SK-N-SH (cell line): ENCODE data around the gene RBBP8NL. TPM values are rescaled to one million over a fixed set of nuclear protein-coding genes. Genes with fewer than 3 reads are reported as not detected.
A peak's percentile ranks its signal among the peaks of the same experiment; 100 is the strongest.

Experiments used
- CTCF ChIA-PET: fragments of 300-600, 350-600 bp; formaldehyde crosslinking; extraction: SDS; loops from one replicate; lab custom pipeline; 2021; lab: Yijun Ruan, JAX
- POLR2A ChIA-PET: fragments of 350-600 bp; sonication (Branson Sonifier 250); formaldehyde crosslinking; extraction: SDS; loops from one replicate; lab custom pipeline; 2020; ENCODE audit warnings: antibody characterized with exemption, inconsistent platforms; lab: Yijun Ruan, JAX
- DNase-seq: peaks from one replicate; pipeline ENCODE4 v3.0.0; 2012
- H2AFZ ChIP-seq: fragments of 200-600 bp; sonication (generic); 2 replicates; pipeline ENCODE4 v1.8.1; 2016; ENCODE audit warnings: antibody characterized with exemption, mild to moderate bottlenecking, low read depth
- H3F3A ChIP-seq: fragments of 200-600 bp; sonication (generic); replicated peaks from 2 replicates; pipeline ENCODE3; 2016; ENCODE audit warnings: antibody characterized with exemption, mild to moderate bottlenecking; ENCODE audit not compliant: insufficient read depth
- H3K27ac ChIP-seq, 2 experiments: fragments of 200-500 bp in 1 of 2; fragments of 200-600 bp in 1 of 2; sonication (Bioruptor generic) in 1 of 2; sonication (generic), shearing (Covaris generic) in 1 of 2; 2 replicates each; pipeline versions ENCODE4 v1.5.1 to v1.6.1; 2014 to 2016; ENCODE audit warnings: low read depth in 2 of 2, inconsistent platforms in 1 of 2, low read length in 1 of 2, mild to moderate bottlenecking in 1 of 2, mixed read lengths in 1 of 2
- H3K27me3 ChIP-seq: fragments of 200-600 bp; sonication (generic), shearing (Covaris generic); 2 replicates; pipeline ENCODE4 v1.6.1; 2016; ENCODE audit warnings: mixed run types; ENCODE audit not compliant: insufficient read depth
- H3K36me3 ChIP-seq, 2 experiments: fragments of 200-500 bp in 1 of 2; fragments of 200-600 bp in 1 of 2; sonication (Bioruptor generic) in 1 of 2; sonication (generic) in 1 of 2; replicated peaks in 1 of 2; 2 replicates each; pipeline versions ENCODE3 to v1.5.1; 2014 to 2016; ENCODE audit warnings: low read length in 1 of 2, mild to moderate bottlenecking in 1 of 2; ENCODE audit not compliant: insufficient read depth in 2 of 2, control insufficient read depth in 1 of 2
- H3K4me1 ChIP-seq, 2 experiments: fragments of 200-500 bp in 1 of 2; fragments of 200-600 bp in 1 of 2; sonication (Bioruptor generic) in 1 of 2; sonication (generic), shearing (Covaris generic) in 1 of 2; 2 replicates each; pipeline versions ENCODE4 v1.5.1 to v1.6.1; 2014 to 2016; ENCODE audit warnings: low read depth in 1 of 2, low read length in 1 of 2, mixed run types in 1 of 2; ENCODE audit not compliant: insufficient read depth in 2 of 2, control insufficient read depth in 1 of 2
- H3K4me2 ChIP-seq: fragments of 200-600 bp; sonication (generic), shearing (Covaris generic); 2 replicates; pipeline ENCODE4 v1.6.1; 2017; ENCODE audit warnings: mixed run types
- H3K4me3 ChIP-seq, 2 experiments: fragments of 200-500 bp in 1 of 2; fragments of 200-600 bp in 1 of 2; sonication (Bioruptor generic) in 1 of 2; sonication (generic), shearing (Covaris generic) in 1 of 2; 2 replicates each; pipeline versions ENCODE4 v1.5.1 to v1.8.1; 2014 to 2016; ENCODE audit warnings: low read depth in 2 of 2, inconsistent platforms in 1 of 2, low read length in 1 of 2, mild to moderate bottlenecking in 1 of 2, mixed read lengths in 1 of 2, moderate library complexity in 1 of 2
- H3K79me2 ChIP-seq: fragments of 200-600 bp; sonication (generic); 2 replicates; pipeline ENCODE4 v1.8.1; 2017; ENCODE audit warnings: mild to moderate bottlenecking; ENCODE audit not compliant: insufficient read depth
- H3K9ac ChIP-seq: fragments of 200-600 bp; sonication (generic); 2 replicates; pipeline ENCODE4 v1.6.1; 2017; ENCODE audit warnings: mixed run types
- H3K9me2 ChIP-seq: fragments of 200-600 bp; sonication (generic); 2 replicates; pipeline ENCODE4 v1.6.1; 2017; ENCODE audit warnings: mixed run types
- H3K9me3 ChIP-seq: fragments of 200-600 bp; sonication (generic); 2 replicates; pipeline ENCODE4 v1.6.1; 2017; ENCODE audit warnings: mixed run types, mild to moderate bottlenecking, moderate library complexity
- H4K20me1 ChIP-seq: fragments of 200-600 bp; sonication (generic); 2 replicates; pipeline ENCODE4 v1.6.1; 2017; ENCODE audit warnings: mild to moderate bottlenecking, mixed run types; ENCODE audit not compliant: insufficient read depth
- ELF1 ChIP-seq: IDR thresholded peaks from 2 replicates; pipeline ENCODE4 v1.4.0; 2012
- EZH2phosphoT487 ChIP-seq: fragments of 200-600 bp; sonication (generic); IDR thresholded peaks from 2 replicates; pipeline ENCODE4 v1.6.1; 2017; ENCODE audit warnings: low read depth, mixed run types, mild to moderate bottlenecking, antibody characterized with exemption, moderate library complexity, borderline replicate concordance
- FOXJ3 ChIP-seq: sonication (generic); formaldehyde crosslinking; IDR thresholded peaks from 2 replicates; pipeline ENCODE4 v1.5.1; 2020; ENCODE audit warnings: mild to moderate bottlenecking, missing genetic modification reagents
- FOXM1 ChIP-seq: IDR thresholded peaks from 2 replicates; pipeline ENCODE4 v1.4.0; 2012; ENCODE audit warnings: low read depth, mild to moderate bottlenecking
- NFIC ChIP-seq: IDR thresholded peaks from 2 replicates; pipeline ENCODE4 v1.4.0; 2012; ENCODE audit warnings: borderline replicate concordance
- NRF1 ChIP-seq: IDR thresholded peaks from 2 replicates; pipeline ENCODE4 v1.6.1; 2012; ENCODE audit warnings: low read depth, mild to moderate bottlenecking, low read length
- RCOR1 ChIP-seq: fragments of 150-350 bp; IDR thresholded peaks from 2 replicates; pipeline ENCODE4 v1.6.1; 2017; ENCODE audit warnings: antibody characterized with exemption, low read length
- RXRA ChIP-seq: IDR thresholded peaks from 2 replicates; pipeline ENCODE4 v1.4.0; 2012; ENCODE audit warnings: low read depth, mild to moderate bottlenecking, borderline replicate concordance
- TAF1 ChIP-seq: IDR thresholded peaks from 2 replicates; pipeline ENCODE4 v1.6.1; 2012; ENCODE audit warnings: low read depth, mild to moderate bottlenecking, low read length, moderate library complexity, borderline replicate concordance
- YY1 ChIP-seq: IDR thresholded peaks from 2 replicates; pipeline ENCODE4 v1.4.0; 2012; ENCODE audit warnings: low read depth, mild to moderate bottlenecking
- WGBS: methylation state at CpG from one replicate; pipeline ENCODE4 v1.1.6; 2017; ENCODE audit warnings: low lambda C conversion rate; 5-methylcytosine and 5-hydroxymethylcytosine counted together
- polyA plus RNA-seq, 3 experiments: library from polyadenylated mRNA; depleted of rRNA; stranded (reverse); fragments of >200 nt; gene quantifications; 2 replicates each; pipeline ENCODE4 v1.2.3, GENCODE V29; 2012
- TF ChIP-seq, protein P1 (sequence below): IDR thresholded peaks from 2 replicates; pipeline ENCODE4 v1.4.0; 2012; ENCODE audit warnings: low read depth, borderline replicate concordance
- TF ChIP-seq, protein P2 (sequence below): fragments of 150-350 bp; IDR thresholded peaks from 2 replicates; pipeline ENCODE4 v1.6.1; 2017; ENCODE audit warnings: antibody characterized with exemption, low read length, low read depth, borderline replicate concordance
- TF ChIP-seq, protein P3 (sequence below): IDR thresholded peaks from 2 replicates; pipeline ENCODE4 v1.6.1; 2012; ENCODE audit warnings: mild to moderate bottlenecking, low read depth, low read length, moderate library complexity

RBBP8NL gene
- polyA plus RNA-seq, 1 of the 3 experiments (the other 2 are of a cell fraction): not detected

DNA sequence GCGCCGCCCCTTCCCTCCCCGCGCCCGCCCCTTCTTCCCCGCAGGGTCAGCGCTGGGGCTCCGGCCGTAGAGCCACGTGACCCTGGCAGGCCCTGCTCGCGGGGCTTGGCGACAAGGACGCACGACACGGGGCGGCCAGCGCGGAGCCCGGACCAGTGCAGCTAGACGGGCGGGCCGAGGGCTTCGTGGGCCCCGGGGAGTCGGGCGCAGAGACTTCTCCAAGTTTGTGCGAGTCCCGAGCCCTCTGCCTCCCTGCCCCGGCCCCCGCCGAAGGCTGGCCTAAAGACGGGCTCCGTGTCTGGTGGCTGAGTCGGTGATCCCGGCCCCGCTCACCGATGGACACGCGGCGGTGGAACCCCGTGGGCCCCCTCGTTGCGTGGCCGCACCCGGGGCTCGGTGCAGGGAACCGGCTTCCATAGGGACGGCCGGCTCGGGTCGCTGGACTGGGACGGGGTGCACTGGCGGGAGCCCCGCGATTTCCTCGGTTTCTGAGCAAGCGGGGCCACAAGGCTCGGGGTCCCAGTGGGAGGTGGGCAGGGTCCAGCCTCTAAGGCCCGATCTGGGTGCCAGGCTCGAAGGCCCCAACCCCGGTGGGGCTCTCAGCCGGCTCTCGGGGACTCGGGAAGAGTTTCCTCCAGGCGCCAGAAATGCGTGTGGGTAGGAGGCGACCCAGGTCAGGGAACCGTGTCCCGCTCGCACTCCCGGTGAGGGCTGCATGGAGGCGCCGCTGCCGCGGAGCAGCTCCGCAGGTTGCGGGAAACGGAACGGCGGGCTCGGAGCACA is 48.9 kb upstream of the RBBP8NL start:
- 12% methylated on average over 13 of the region's 82 CpGs for WGBS

More for the DNA sequence above, 48.9 kb upstream of the RBBP8NL start:
- no peaks in the 10 kb centered on the region for H3K36me3 ChIP-seq
- TF ChIP-seq, protein P1, sequence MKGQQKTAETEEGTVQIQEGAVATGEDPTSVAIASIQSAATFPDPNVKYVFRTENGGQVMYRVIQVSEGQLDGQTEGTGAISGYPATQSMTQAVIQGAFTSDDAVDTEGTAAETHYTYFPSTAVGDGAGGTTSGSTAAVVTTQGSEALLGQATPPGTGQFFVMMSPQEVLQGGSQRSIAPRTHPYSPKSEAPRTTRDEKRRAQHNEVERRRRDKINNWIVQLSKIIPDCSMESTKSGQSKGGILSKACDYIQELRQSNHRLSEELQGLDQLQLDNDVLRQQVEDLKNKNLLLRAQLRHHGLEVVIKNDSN: peak; percentile 51; the same call in 1 of the 2 replicates
- TF ChIP-seq FOXJ3: no peak
- TF ChIP-seq NRF1: no peak
- TF ChIP-seq, protein P2, sequence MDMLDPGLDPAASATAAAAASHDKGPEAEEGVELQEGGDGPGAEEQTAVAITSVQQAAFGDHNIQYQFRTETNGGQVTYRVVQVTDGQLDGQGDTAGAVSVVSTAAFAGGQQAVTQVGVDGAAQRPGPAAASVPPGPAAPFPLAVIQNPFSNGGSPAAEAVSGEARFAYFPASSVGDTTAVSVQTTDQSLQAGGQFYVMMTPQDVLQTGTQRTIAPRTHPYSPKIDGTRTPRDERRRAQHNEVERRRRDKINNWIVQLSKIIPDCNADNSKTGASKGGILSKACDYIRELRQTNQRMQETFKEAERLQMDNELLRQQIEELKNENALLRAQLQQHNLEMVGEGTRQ: no peak
- no peak for TF ChIP-seq RCOR1
- TF ChIP-seq EZH2phosphoT487: peak; percentile 49; the same call in 1 of the 2 replicates
- TF ChIP-seq ELF1: no peak
- TF ChIP-seq TAF1: no peak
- TF ChIP-seq RXRA: no peak
- no peak for TF ChIP-seq YY1
- TF ChIP-seq, protein P3, sequence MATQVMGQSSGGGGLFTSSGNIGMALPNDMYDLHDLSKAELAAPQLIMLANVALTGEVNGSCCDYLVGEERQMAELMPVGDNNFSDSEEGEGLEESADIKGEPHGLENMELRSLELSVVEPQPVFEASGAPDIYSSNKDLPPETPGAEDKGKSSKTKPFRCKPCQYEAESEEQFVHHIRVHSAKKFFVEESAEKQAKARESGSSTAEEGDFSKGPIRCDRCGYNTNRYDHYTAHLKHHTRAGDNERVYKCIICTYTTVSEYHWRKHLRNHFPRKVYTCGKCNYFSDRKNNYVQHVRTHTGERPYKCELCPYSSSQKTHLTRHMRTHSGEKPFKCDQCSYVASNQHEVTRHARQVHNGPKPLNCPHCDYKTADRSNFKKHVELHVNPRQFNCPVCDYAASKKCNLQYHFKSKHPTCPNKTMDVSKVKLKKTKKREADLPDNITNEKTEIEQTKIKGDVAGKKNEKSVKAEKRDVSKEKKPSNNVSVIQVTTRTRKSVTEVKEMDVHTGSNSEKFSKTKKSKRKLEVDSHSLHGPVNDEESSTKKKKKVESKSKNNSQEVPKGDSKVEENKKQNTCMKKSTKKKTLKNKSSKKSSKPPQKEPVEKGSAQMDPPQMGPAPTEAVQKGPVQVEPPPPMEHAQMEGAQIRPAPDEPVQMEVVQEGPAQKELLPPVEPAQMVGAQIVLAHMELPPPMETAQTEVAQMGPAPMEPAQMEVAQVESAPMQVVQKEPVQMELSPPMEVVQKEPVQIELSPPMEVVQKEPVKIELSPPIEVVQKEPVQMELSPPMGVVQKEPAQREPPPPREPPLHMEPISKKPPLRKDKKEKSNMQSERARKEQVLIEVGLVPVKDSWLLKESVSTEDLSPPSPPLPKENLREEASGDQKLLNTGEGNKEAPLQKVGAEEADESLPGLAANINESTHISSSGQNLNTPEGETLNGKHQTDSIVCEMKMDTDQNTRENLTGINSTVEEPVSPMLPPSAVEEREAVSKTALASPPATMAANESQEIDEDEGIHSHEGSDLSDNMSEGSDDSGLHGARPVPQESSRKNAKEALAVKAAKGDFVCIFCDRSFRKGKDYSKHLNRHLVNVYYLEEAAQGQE: no peak
- TF ChIP-seq NFIC: no peak
- TF ChIP-seq FOXM1: no peak
- TF ChIP-seq, all 33 proteins: peak for 2
- Histone ChIP-seq H3K4me1 (no peaks in the 10 kb centered on the region; a peak in 1 of 4 replicates), H3K4me3 (no peak overlapping the region), H3K79me2 (no peaks in the 10 kb centered on the region), H4K20me1 (no peaks in the 10 kb centered on the region), H3K27ac (no peak overlapping the region), H3F3A (no peaks in the 10 kb centered on the region), H3K4me2 (no peak overlapping the region), H2AFZ (no peak overlapping the region), H3K9ac (no peak overlapping the region), H3K27me3 (peaks cover 59% of the 10 kb centered on the region), H3K9me3 (no peaks in the 10 kb centered on the region), H3K9me2 (no peaks in the 10 kb centered on the region)
- ChIA-PET POLR2A (no interaction called here), CTCF (interaction anchor here (1.3 to 1.8 kb wide), 2 partner anchors 18 to 66 kb away, joined by 3 to 7 read pairs; no protein-coding TSS in a partner anchor)
- peak; percentile 82 for DNase-seq
